Hypothalamus (tissue), 51 donors: ENCODE results near the gene CD164L2.

Experiments
- DNase-seq, 51 donors: peaks; one replicate each; lab custom pipeline; 2025; lab: John Stamatoyannopoulos, UW

CD164L2 gene

DNA sequence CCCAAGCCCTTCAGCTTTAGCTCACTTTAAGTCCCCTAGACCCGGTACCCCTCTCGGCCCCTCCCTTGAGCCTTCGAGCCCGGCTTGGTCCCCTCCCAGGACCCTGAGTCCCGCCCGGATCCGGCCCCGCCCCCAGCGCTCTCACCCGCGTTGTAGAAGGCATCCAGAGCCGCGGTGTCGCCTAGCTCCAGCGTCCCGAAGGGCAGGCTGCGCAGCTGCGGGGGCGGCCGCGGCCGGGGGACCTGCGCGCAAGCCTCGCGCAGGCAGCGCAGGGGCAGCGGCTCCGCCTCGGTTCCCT is 17.1 kb downstream of the CD164L2 start:
- DNase-seq: peak in 33 of 51 donors; percentile 16 to 79 (median 50)

DNA sequence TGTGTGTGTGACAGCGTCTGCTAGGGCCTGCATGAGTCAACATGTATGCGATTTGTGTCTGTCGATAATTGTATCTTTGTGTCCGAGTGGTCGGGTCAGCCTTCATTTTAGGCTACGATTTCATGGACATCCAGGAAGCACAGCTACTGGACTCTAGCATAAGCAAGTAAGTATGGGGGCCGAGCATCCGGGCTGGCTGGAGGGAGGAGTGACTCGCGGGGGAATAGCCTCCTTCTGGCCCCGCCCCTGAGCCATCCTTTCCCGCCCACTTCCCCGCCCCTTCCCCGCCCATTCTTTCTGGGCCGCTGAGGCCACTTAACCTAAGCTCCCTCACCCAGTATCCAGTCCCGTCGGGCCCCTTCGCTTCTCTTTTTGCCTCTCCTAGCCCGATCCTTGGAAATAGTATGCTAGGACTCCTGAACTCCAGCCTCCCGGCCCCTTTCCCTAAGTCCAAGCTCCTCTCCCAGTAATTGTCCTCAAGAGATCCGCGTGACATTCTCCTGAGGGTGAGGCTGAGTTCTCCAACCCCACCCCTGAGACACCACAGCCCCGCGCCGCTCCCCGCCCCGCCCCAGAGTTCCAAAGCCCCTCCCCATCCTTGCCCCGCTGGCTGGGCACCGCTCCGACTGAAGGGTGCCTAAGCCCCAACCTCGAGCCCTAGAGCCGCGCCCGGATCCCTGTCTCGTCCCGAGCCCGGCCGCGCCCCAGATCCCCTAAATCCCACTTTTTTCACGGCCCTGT is 17.6 kb downstream of the CD164L2 start:
- peak; percentile 17 to 86 (median 66) for DNase-seq

DNA sequence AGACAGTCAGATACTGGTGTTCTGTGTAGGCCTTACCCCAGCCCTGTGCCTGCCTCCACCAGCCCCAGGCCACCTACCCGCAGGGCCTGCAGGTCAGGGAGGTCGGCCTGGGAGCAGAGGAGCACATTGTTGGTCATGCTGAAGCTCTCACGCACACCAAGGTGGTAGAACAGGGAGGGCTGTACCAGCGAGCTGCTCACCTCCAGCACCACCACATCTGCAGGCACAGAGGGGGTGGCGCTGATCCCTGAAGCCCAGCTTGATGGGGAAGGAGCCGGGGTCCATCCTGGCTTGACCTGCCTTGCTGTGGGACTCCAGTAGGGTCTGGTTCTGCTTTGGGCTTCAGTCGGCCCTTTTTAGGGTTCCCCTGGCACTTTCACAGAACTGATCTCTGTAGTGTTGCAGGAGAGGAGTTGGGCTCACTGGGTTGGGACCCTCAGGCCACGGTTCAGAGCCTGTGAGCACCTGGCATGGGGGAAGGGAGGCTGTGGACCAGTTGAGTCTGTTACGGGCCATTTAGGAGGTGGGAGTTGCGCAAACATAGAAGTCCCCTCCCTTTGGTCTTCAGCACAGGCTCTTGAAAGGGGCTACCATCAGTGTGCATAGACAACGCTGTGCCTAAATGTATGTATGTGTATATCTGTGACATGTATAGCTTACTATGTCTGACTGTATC is 18.3 kb downstream of the CD164L2 start:
- no peak for DNase-seq

DNA sequence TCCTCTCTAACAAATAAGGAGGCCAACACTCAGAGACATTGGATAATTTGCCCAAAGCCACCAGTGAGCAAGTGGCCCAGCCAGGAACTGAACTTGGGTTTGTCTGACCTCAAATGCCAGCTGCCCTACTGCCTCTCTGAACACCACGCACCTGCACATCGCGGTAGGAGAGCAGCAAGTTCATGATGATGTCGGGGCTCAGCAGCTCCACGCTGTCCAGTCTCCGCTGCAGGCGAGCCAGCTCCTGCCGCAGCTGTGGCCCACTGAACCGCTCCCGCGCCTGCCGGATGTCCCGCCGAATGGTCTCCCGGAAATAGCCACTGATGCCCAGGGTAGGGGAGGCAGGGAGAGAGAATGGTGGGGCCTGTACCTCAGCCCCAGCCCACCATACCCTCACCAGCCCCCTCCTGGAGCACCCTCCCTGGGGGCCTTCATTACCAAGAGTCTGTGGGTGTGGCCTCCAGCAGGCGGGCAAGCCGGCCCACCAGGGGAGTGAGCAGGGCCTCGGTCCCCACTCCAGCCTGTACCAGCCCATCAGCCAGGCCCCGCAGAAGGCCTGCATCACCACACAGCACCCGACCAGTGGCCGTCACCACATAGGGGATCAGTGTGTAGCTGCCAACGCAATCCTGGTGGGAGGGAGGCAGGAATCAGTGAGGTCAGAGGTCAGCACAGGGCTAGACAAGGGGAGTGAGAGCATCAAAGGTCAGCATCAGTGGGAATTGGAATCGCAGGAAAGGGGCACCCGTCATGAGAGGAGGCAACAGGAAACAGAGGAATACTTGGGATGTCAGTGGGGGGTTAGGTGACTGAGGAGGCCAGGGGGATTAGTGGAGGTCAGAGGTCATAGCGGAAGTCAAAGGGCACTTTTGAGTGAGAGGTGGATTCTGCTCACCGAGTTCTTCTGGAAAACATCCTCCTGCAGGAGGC is 19.1 kb downstream of the CD164L2 start:
- DNase-seq: no peak

DNA sequence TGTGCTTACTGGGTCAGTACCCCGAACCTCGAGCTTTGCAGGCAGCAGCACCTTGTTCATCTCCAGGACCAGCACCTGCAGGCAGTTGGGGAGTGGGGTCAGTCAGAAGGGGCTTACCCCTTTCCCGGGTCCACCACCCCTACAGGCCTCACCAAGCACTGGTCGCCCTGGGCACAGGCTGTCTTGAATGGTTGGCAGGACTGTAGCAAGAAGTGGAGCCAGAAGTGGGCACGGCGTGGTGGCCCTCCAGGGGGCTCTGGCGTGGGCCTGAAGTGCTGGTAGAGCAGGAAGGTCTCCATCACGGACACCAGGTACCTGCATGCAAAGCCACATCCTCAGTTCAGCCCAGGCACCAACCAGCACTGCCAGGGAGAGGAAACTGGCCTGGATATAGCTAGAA is 21.6 kb downstream of the CD164L2 start:
- DNase-seq: no peak

DNA sequence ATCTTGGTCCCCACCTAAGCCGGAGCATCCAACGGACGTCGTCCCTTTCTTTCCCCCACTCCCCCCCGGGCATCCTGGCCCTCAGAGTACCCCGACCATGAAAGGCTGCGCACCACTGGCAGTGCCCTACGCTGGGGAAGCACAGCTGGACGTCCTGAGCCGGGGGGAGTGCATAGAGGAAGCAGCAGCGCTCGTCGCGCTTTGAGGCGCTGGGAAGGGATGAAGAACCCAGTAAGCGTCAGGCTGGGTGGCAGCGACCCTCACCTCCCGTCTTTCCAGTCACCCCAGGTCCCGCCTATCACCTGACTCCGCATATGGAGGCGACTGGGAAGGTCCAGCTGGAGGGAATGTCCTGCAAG is 22.1 kb downstream of the CD164L2 start:
- no peak for DNase-seq

DNA sequence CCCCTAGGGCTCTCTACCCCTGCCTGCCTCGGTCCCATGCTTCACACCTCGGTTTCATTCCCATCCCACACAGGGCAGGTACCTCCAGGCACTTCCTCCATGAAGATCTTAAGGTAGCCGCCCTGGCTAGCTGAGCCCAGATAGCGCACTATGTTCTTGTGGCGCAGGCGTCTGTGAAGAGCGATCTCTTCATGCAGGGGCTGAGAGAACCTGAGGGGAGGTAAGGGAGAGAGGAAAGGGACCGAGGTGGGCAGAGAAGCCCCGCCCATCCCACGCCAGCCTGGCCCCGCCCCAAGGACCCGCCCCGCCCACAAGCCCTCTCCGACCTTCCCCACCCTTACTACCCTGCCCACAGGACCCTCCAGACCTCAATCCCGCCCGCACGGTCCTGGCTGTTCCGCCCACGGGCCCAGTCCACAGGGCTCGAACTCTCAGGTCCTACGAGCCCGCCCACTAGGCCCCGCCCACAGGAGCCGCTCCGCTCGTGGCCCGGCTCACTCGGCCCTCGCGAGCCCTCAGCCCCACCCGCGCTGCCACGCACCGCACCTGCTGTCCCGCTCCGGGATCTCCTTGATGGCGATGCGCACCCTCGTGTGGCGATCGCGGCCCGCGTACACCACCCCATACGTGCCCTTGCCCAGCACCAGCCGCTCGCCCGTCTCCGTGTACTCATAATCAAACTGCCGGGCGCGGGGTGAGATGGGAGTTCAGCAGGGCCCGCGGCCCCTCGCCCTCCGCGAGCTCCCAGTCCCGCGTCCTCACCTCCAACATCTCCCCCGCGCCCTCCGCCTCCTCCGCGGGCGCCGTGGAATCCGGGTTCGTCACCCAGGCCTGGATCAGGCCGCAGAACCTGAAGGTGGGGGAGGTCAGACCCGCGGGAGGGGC is 22.7 kb downstream of the CD164L2 start:
- DNase-seq: peak in 3 of 51 donors; percentile 8 to 34 (median 24)

DNA sequence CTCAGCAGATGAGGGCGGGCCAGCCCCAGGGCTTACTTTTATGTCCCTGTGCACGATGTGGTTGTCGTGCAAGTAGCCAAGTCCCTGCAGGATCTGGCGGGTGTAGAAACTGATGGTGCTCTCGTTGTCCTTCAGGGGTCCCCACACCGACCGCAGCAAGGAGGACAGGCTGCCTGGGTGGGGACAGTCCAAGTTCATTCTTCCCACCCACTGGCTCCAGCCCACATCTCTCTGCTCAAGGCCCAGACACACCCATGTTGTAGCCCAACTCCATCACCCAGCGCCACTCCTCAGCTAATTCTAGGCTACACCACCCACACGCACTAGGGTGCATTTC is 23.3 kb downstream of the CD164L2 start:
- DNase-seq: no peak

DNA sequence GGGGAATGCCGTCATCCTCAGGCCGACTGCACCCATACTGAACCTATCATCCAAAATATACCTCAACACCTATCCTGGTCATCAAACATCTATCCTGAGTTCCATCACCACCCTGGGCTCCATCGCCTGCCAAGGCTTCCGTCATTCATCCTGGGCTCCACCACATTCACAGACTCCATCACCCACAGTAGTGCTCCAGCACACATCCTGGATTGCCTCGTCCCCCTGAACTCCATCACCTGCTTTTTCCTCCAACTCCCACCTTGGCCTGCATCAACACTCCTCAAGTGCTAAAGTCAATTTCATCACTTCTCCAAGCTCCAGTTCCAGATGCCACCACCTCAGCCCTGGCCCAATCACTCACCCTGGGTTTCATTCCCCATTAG is 24.2 kb downstream of the CD164L2 start:
- DNase-seq: no peak

DNA sequence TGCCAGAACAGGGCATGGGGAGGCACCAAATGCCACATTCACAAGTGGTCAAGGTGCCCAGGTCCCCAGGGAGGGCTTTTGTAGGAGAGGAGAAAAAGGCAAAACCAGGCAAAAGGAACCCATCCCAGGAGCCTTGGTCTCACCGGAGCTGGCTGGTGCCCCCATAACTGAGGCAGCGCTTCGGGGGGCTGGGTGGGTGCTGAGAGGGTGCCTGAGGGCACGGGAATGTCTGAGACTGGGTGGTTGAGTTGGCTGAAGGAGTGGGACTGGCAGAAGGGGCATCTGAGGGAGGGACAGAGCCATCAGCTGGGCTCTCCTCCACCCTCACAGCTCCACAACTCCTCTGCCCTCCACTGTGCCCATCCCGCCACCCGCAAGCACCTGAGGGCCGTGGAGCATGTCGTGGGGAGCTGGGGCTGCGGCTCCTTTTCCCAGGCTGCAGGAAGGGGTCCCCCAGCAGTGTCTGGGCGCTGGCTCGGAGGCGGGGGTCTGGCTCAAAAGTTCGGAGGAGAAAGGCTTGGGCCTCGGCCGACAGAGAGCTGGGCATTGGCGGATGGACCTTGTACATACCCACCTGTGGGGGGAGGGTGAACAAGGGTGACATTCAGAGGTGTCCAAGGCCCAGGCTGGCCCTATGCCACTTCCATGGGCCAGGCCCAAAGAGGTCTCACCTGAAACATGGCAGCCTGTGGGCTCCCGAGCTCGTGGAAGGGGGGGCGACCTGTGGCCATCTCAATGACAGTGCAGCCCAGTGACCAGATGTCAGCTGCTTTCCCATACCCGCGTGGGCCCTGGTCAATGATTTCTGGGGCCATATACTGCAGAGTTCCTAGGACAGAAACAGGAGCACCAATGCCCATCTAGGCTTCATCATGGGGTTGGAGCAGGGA is 24.9 kb downstream of the CD164L2 start:
- DNase-seq: no peak

DNA sequence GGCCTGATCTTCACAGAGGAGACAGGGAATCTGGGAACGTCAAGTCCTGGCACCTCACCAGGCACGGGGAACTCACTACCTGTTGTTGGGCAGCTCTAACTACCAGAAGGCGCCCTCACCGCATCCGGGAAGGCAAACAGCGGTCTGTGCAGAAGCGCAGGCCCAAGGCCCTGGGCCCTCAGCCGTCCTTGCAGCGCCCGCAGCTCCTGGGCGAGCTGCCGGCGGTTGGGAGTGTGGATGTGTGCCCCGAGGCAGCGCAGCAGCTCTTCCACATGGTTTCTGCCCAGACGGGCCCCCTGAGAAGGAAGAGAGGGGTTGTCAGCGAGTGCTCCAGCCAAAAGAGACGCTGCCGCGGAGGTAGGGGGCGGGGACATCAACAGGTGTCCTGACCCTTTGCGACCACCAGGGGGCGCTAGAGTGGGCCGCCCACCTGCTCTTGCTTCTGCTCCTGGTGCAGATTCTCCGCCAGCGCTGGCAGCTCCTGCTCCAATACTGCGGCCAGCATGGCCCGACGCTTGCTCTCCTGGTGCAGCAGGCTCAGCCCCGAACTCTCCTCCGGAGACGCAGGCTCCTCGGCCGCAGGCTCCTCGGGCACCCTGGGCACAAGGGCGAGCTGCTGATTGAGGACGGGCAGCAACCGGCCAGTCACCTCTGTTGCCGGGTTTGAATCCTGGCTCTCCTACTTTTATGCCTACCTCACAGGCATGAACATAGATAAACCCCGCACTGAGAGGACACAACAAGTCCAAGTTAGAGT is 25.7 kb downstream of the CD164L2 start:
- peak in 41 of 51 donors; percentile 4 to 73 (median 36) for DNase-seq

DNA sequence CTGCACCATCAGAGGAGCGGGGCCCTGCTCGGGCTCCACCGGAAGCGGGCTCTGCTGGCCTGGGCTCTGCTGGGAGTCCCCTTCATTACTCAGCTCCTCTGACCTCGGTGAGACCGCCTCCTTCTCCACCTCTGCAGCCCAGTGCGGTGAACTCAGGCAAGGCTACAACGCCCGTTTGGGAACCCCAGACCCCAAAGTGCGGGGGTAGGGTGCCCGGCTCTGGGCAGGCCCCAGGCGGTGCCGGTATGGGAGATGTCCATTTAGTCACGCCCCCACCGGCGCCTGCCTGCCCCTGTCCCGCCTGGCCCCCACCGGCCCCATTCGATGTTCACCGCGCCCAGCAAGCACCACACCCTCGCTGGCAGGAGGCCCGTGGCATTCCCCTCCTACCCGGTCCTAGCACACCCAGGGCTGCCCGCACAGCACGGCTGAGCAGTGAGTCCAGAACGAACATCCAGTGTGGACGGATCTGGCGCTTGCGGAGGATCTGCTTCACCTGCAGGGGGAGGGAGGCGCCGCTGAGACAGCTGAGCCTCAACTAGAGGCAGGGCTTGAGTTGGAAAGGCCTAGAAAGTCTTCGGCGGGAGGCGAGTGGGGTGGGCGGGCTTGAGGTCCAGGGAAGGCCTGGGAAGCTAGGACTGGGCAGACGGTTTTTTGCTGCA is 26.4 kb downstream of the CD164L2 start:
- no peak for DNase-seq

DNA sequence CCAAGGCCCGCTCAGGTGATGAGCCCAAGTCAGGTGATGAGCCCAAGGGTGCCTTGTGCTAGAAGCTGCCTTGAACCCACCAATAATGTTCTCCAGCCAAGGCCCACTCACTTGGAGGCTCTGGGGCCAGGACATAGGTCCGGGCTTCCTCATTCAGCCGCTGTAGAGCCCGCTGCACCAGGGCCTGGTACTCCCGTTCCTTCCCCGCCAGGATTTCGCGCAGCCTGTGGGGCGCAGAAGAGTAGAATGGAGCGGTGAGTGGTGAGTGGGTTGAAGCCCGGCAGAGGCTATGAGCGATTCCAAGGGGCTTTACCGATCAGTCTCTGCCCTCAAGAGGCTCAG is 26.9 kb downstream of the CD164L2 start:
- no peak for DNase-seq

DNA sequence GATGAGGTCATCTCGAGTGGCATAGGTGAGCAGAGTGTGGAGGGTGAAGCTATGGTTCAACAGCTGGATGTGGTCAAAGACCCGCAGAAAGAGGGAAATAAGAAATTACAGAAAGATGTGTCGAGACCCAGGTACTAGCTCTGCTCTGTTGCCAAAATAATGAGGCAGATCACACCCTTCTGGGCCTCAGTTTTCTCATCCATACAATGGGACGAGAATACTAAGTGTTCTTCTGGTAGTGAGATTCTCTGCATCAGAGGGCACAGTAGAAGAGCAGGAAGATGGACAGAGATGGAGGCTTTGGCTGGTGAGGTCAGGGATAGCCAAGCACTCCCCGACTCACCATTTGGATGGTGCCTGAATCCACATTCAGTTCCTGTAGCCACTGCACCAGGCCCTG is 27.4 kb downstream of the CD164L2 start:
- no peak for DNase-seq

DNA sequence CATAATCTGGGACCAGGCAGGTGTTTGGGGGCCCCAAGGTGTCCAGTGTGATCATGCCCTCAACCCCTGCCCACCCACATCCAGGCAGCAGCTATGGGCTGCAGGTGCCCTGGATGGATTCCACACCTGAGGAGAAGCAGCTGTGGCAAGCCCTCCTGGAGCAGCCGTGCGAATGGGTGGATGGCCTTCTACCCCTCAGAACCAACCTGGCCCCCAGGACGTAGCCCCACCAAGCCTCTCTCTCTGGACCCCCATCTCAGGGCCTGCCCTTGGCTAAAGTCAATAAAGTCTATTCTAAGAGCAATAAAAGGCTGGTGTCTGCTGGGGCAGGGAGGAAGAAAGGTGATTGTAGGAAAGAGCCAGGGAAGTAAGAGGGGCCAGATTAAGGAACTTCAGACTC is 29.5 kb downstream of the CD164L2 start:
- no peak for DNase-seq

DNA sequence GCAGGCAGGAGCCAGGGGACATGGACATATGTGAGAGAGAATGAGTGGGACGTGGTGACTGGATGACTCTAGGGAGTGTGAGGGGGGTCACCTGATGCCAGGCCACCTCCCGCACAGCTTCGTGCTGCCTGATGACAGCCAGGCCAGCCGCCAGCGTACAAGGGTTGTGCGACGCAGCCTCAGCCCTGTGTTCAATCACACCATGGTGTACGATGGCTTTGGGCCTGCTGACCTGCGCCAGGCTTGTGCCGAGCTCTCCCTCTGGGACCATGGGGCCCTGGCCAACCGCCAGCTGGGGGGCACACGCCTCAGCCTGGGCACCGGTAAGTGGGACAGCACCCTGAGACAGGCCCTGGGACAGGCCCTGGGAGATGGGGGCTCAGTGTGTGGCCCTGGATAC is 30.0 kb downstream of the CD164L2 start:
- no peak for DNase-seq

DNA sequence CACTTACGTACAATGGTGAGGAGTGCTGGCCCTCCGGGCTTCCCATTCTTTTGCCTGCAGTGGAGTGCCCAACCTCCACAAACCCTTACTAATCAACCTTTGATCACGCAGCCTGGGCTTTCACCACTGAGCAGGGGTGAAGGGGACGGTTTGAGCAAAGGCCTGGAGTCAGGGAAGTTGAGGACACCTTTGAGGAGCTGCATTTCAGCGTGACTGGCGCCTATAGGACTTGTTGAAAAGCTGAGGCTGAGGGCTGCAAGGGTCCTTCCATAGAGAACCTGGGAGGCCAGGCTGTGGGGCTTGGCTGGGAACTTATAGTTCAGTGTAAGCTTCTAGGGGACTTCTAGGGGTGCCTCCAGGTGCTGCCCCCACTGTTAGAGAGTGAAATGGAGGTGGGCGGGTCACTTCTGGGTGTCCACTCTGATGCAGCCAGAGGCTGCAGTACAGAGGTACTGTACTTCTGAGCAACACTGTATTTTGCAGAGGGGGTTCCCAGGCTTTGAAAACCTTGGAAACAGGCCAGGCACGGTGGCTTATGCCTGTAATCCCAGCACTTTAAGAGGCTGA is 31.5 kb downstream of the CD164L2 start:
- no peak for DNase-seq
